Heart right ventricle (tissue), 16 donors: Measurements from ENCODE around the gene UIMC1. TPM values are rescaled to one million over a fixed set of nuclear protein-coding genes. Genes with fewer than 3 reads are reported as not detected.

Experiments used
- ATAC-seq, 8 donors: fragments of 200-7000 bp; cut with Tn5 transposase; one replicate each; pipeline ENCODE4 v1.9.1; 2020; ENCODE audit warnings: mild to moderate bottlenecking in 8 of 8, moderate library complexity in 8 of 8, moderate number of reproducible peaks in 1 of 8
- DNase-seq, 2 donors: peaks; one replicate each; pipeline ENCODE4 v3.0.0-alpha.2; 2020
- H3K27ac ChIP-seq, 10 donors: fragments of 200-600 bp; sonication (generic) in 2 of 10; one replicate each; pipeline versions ENCODE4 v1.5.0 to v1.8.0; 2020 to 2022; ENCODE audit warnings: mild to moderate bottlenecking in 3 of 10
- H3K27me3 ChIP-seq, 7 donors: fragments of 200-600 bp; one replicate each; pipeline ENCODE4 v1.8.0; 2021 to 2022; ENCODE audit warnings: mild to moderate bottlenecking in 2 of 7
- H3K36me3 ChIP-seq, 9 donors: fragments of 200-600 bp; sonication (generic) in 1 of 9; one replicate each; pipeline versions ENCODE4 v1.5.0 to v1.8.0; 2020 to 2022; ENCODE audit warnings: mild to moderate bottlenecking in 2 of 9
- H3K4me1 ChIP-seq, 9 donors: fragments of 200-600 bp; sonication (generic) in 1 of 9; one replicate each; pipeline versions ENCODE4 v1.5.0 to v1.8.0; 2020 to 2022; ENCODE audit warnings: mild to moderate bottlenecking in 4 of 9
- H3K4me3 ChIP-seq, 10 donors: fragments of 200-600 bp; sonication (generic) in 2 of 10; one replicate each; pipeline versions ENCODE4 v1.5.0 to v1.8.0; 2020 to 2022; ENCODE audit warnings: mild to moderate bottlenecking in 7 of 10, moderate library complexity in 2 of 10
- H3K9me3 ChIP-seq, 11 donors: fragments of 200-600 bp in 10 of 11; sonication (generic) in 2 of 11; one replicate each; pipeline versions ENCODE4 v1.5.0 to v1.8.0; 2013 to 2022; ENCODE audit warnings: mild to moderate bottlenecking in 2 of 11, control low read depth in 1 of 11, moderate library complexity in 1 of 11
- CTCF ChIP-seq, 9 donors: fragments of 200-600 bp; sonication (generic) in 2 of 9; IDR thresholded peaks; one replicate each; pipeline versions ENCODE4 v1.5.0 to v1.8.0; 2021 to 2022; ENCODE audit warnings: antibody characterized with exemption in 9 of 9, mild to moderate bottlenecking in 5 of 9, moderate library complexity in 1 of 9
- WGBS, 2 donors: extraction: QIAGEN DNeasy Blood & Tissue Kit; methylation state at CpG; one replicate each; pipeline ENCODE4 v1.1.7; 2013; ENCODE audit warnings: inconsistent platforms in 1 of 2; 5-methylcytosine and 5-hydroxymethylcytosine counted together
- intact Hi-C, 10 donors: fragments of 100-400 bp; cut with DNase I; formaldehyde crosslinking; loops; one replicate each; pipeline versions ENCODE4 v1.11.1 to v1.14.2; 2022
- polyA plus RNA-seq, 2 donors: library from polyadenylated mRNA; stranded (reverse); fragments of 200-250 nt; gene quantifications; one replicate each; pipeline ENCODE4 v1.2.3, GENCODE V29; 2013
- total RNA-seq, 10 donors: library from RNA; stranded (reverse); fragmentation: NEBNext Ultra II Directional in 3 of 10; extraction: Animal tissue kit (Norgen Biotek cat#: 25700) in 3 of 10; gene quantifications; one replicate each; pipeline versions ENCODE4 v1.2.1 to v1.2.4, GENCODE V29; 2021 to 2023
- donor health status: Arrhythmogenic right ventricular cardiomyopathy.
- donor health status: ischemic (EF 13 %, LVEDD 7.1; RV severe dilation, severe dysfunction).
- donor health status: healthy with polysubstance abuse.
- donor health status: DM: no; HTN: yes; CAD: no.
- donor health status: DM: no; HTN: no; CAD: no.
- donor health status: ischemic (EF 25% LVEDD 6.9; RV normal size, moderate dysfunction).
- donor health status: ischemic (EF 25% LVEDD 5.7; RV mildly dilated, moderate dysfunction).
- donor health status: healthy.
- donor health status: DM: yes; HTN: yes; CAD: no.
- donor health status: Ischemic cardiomyopathy.
- donor health status: ischemic (EF 35%, LVEDD 5.7; RV mildly dilated, moderate dysfunction).
- donor health status: nonischemic (EF 11% LVEDD 7.7; RV severe dilation, severe dysfunction).
- donor health status: DM: yes; HTN: yes; CAD: no.
- donor health status: PGD.
- donor health status: ischemic (EF 29% LVEDD 5.4; RV normal size, mild dysfunction).
- donor health status: nonischemic (EF 23%, LVEDD 6.1; RV moderate dilation, normal function).

UIMC1 gene
- total and polyA plus RNA-seq, 12 donors: 24.0 to 45.5 (median 35.3) TPM

GRCh38 chr5:176889321-176890280 is 117.0 kb downstream of the UIMC1 start:
- no peak overlapping the region for H3K27ac ChIP-seq
- no peak overlapping the region for H3K4me3 ChIP-seq
- no peaks in the 10 kb centered on the region for H3K9me3 ChIP-seq
- H3K27me3 ChIP-seq: peaks cover 0 to 12% (median 0%) of the 10 kb centered on the region in 7 donors
- no peak for TF ChIP-seq CTCF (IDR thresholded peaks at IDR 0.05)
- WGBS, 2 donors: 92 to 94% methylated on average over 24 of the region's 24 CpGs
- peaks cover 0 to 13% (median 0%) of the 10 kb centered on the region in 9 donors for H3K4me1 ChIP-seq
- ATAC-seq (no peak), DNase-seq (no peak)
- intact Hi-C loops: no loop called here
- peaks cover 0 to 72% (median 0%) of the 10 kb centered on the region in 9 donors for H3K36me3 ChIP-seq

- no peak overlapping the region for H3K27ac ChIP-seq
- no peaks in the 10 kb centered on the region for H3K9me3 ChIP-seq
- no peak for TF ChIP-seq CTCF (IDR thresholded peaks at IDR 0.05)
- peaks cover 0 to 5% (median 0%) of the 10 kb centered on the region in 9 donors for H3K4me1 ChIP-seq
- intact Hi-C loops: no loop called here
- no peak for DNase-seq
- no peak for ATAC-seq
- peaks cover 0 to 12% (median 0%) of the 10 kb centered on the region in 7 donors for H3K27me3 ChIP-seq
- H3K4me3 ChIP-seq: no peak overlapping the region
- 90 to 94% methylated on average over 1 of the region's 1 CpG for WGBS, 2 donors
- H3K36me3 ChIP-seq: peaks cover 0 to 80% (median 0%) of the 10 kb centered on the region in 9 donors
These were observed 117.8 kb downstream of the UIMC1 start for GRCh38 chr5:176888865-176889165.

- TF ChIP-seq CTCF (IDR thresholded peaks at IDR 0.05): no peak
- no peak for DNase-seq
These were observed 118.3 kb downstream of the UIMC1 start for GRCh38 chr5:176888016-176888864.

GRCh38 chr5:176887252-176887849 is 119.2 kb downstream of the UIMC1 start:
- H3K4me1 ChIP-seq: no peaks in the 10 kb centered on the region
- H3K36me3 ChIP-seq: peaks cover 0 to 85% (median 0%) of the 10 kb centered on the region in 9 donors
- H3K27ac ChIP-seq: no peak overlapping the region
- ATAC-seq (no peak), DNase-seq (no peak)
- 88 to 92% methylated on average over 28 of the region's 28 CpGs for WGBS, 2 donors
- H3K27me3 ChIP-seq: peaks cover 0 to 8% (median 0%) of the 10 kb centered on the region in 7 donors
- no peak for TF ChIP-seq CTCF (IDR thresholded peaks at IDR 0.05)
- no peak overlapping the region for H3K4me3 ChIP-seq
- intact Hi-C loops: no loop called here
- no peaks in the 10 kb centered on the region for H3K9me3 ChIP-seq

More at GRCh38 chr5:176888016-176888864, 118.3 kb downstream of the UIMC1 start:
- H3K4me1 ChIP-seq: no peaks in the 10 kb centered on the region
- no peaks in the 10 kb centered on the region for H3K9me3 ChIP-seq
- intact Hi-C loops: no loop called here
- no peak for ATAC-seq
- peaks cover 0 to 12% (median 0%) of the 10 kb centered on the region in 7 donors for H3K27me3 ChIP-seq
- H3K4me3 ChIP-seq: no peak overlapping the region
- WGBS, 2 donors: 86 to 88% methylated on average over 23 to 27 of the region's 27 CpGs
- no peak overlapping the region for H3K27ac ChIP-seq
- peaks cover 0 to 86% (median 0%) of the 10 kb centered on the region in 9 donors for H3K36me3 ChIP-seq
